Spleen (tissue), 11 donors: ENCODE results near the gene AP3B1. TPM values are rescaled to one million over a fixed set of nuclear protein-coding genes. Genes with fewer than 3 reads are reported as not detected.
A peak's percentile ranks its signal among the peaks of the same experiment; 100 is the strongest.

ENCODE experiments used
- DNase-seq: peaks from one replicate; pipeline ENCODE4 v3.0.0-alpha.2; 2020
- H3K27ac ChIP-seq, 8 donors: fragments of 200-600 bp; sonication (generic) in 7 of 8; 1 replicate in 4 of 8; 2 replicates in 4 of 8; pipeline versions ENCODE4 v1.5.0 to v1.8.0; 2016 to 2021; ENCODE audit warnings: inconsistent platforms in 4 of 8, mild to moderate bottlenecking in 4 of 8, moderate library complexity in 1 of 8
- H3K27me3 ChIP-seq, 7 donors: fragments of 200-600 bp; sonication (generic) in 6 of 7; replicated peaks in 1 of 7; 1 replicate in 4 of 7; 2 replicates in 3 of 7; pipeline versions ENCODE4 v1.5.0 to v1.8.0; 2016 to 2021; ENCODE audit warnings: inconsistent platforms in 3 of 7, mild to moderate bottlenecking in 1 of 7
- H3K36me3 ChIP-seq, 6 donors: fragments of 200-600 bp; sonication (generic) in 5 of 6; 1 replicate in 4 of 6; 2 replicates in 2 of 6; pipeline versions ENCODE4 v1.5.0 to v1.8.0; 2016 to 2021; ENCODE audit warnings: inconsistent platforms in 2 of 6
- H3K4me1 ChIP-seq, 6 donors: fragments of 200-600 bp; sonication (generic) in 5 of 6; 1 replicate in 3 of 6; 2 replicates in 3 of 6; pipeline versions ENCODE4 v1.5.0 to v1.8.0; 2016 to 2021; ENCODE audit warnings: inconsistent platforms in 3 of 6
- H3K4me3 ChIP-seq, 8 donors: fragments of 200-600 bp; sonication (generic) in 7 of 8; 1 replicate in 4 of 8; 2 replicates in 4 of 8; pipeline versions ENCODE4 v1.5.0 to v1.8.0; 2016 to 2021; ENCODE audit warnings: inconsistent platforms in 4 of 8, mild to moderate bottlenecking in 4 of 8, moderate library complexity in 2 of 8
- H3K9me3 ChIP-seq, 8 donors: fragments of 200-600 bp; sonication (generic) in 7 of 8; 1 replicate in 4 of 8; 2 replicates in 4 of 8; pipeline versions ENCODE4 v1.5.0 to v1.8.0; 2016 to 2021; ENCODE audit warnings: inconsistent platforms in 4 of 8
- POLR2A ChIP-seq, 3 donors: fragments of 450-650 bp; IDR thresholded peaks; one replicate each; pipeline ENCODE4 v1.5.1; 2017; ENCODE audit warnings: antibody characterized with exemption in 3 of 3, mild to moderate bottlenecking in 1 of 3
- POLR2AphosphoS5 ChIP-seq, 3 donors: sonication (generic); formaldehyde crosslinking; IDR thresholded peaks; one replicate each; pipeline ENCODE4 v1.5.1; 2017; ENCODE audit warnings: antibody characterized with exemption in 3 of 3
- WGBS, 5 donors: extraction: QIAGEN DNeasy Blood & Tissue Kit in 3 of 5; methylation state at CpG; one replicate each; pipeline versions ENCODE4 v1.1.5 to v1.1.7; 2013 to 2018; 5-methylcytosine and 5-hydroxymethylcytosine counted together
- intact Hi-C: fragments of 100-400 bp; cut with DNase I; formaldehyde crosslinking; loops from one replicate; pipeline ENCODE4 v1.15.0; 2023; ENCODE audit warnings: low total_unique reads
- polyA plus RNA-seq, 3 donors: library from polyadenylated mRNA; stranded (reverse); fragments of 200-250 nt; gene quantifications; one replicate each; pipeline ENCODE4 v1.2.1, GENCODE V29; 2013
- total RNA-seq, 7 donors: library from RNA; depleted of rRNA in 3 of 7; stranded (reverse); fragments of >200 nt in 3 of 7; fragmentation: NEBNext Ultra II Directional in 4 of 7; extraction: Animal tissue kit (Norgen Biotek cat#: 25700) in 4 of 7; gene quantifications; one replicate each; pipeline versions ENCODE4 v1.1.0 to v1.2.1, GENCODE V29; 2016 to 2021
- TF ChIP-seq, protein P1 (sequence below), 11 experiments: fragments of 200-600 bp in 7 of 11; fragments of 450-650 bp in 4 of 11; sonication (generic) in 4 of 11; IDR thresholded peaks in 8 of 11; conservative IDR thresholded peaks in 3 of 11; 1 replicate in 7 of 11; 2 replicates in 4 of 11; pipeline versions ENCODE4 v1.4.0 to v1.8.0; 2016 to 2021; ENCODE audit warnings: antibody characterized with exemption in 11 of 11, inconsistent platforms in 4 of 11, mild to moderate bottlenecking in 1 of 11
- donor health status: healthy with polysubstance abuse.
- donor health status: DM: no; HTN: no; CAD: no; lungs with moderate emphysema.
- donor health status: DM: no; HTN: no; CAD: no.
- donor health status: Bipolar disorder and iron deficiency.
- donor health status: healthy.
- donor health status: DM: no; HTN: no; CAD: no.
- donor health status: DM: yes; HTN: yes; CAD: no.

Gene AP3B1
- total and polyA plus RNA-seq, 10 donors: 27.9 to 76.2 (median 48.2) TPM

DNA sequence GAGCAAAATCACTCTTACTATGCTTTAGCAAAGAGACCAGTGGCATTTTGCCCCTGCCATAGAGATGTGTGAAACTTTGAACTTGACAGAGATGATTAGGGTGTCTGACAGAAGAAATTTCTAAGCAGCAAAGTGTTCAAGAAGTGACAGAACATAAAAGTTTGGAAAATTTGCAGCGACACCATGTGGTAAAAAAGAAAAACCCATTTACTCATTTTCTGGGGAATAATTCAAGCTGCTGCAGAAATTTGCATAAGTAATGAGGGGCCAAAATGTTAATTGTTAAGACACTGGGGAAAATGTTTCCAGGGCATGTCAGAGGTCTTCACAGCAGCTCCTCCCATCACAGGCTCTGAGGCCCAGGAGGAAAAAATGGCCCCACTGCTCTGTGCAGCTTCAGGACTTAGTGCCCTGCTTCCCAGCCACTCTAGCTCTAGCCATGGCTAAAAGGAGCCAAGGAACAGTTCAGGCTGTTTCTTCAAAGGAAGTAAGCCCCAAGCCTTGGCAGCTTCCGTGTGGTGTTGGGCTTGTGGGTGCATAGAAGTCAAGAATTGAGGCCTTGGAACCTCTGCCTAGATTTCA lies 6.1 kb upstream of the AP3B1 start:
- 16 to 47% (median 37%) methylated on average over 1 to 2 of the region's 2 CpGs for WGBS, 5 donors
- intact Hi-C loops: no loop called here

DNA sequence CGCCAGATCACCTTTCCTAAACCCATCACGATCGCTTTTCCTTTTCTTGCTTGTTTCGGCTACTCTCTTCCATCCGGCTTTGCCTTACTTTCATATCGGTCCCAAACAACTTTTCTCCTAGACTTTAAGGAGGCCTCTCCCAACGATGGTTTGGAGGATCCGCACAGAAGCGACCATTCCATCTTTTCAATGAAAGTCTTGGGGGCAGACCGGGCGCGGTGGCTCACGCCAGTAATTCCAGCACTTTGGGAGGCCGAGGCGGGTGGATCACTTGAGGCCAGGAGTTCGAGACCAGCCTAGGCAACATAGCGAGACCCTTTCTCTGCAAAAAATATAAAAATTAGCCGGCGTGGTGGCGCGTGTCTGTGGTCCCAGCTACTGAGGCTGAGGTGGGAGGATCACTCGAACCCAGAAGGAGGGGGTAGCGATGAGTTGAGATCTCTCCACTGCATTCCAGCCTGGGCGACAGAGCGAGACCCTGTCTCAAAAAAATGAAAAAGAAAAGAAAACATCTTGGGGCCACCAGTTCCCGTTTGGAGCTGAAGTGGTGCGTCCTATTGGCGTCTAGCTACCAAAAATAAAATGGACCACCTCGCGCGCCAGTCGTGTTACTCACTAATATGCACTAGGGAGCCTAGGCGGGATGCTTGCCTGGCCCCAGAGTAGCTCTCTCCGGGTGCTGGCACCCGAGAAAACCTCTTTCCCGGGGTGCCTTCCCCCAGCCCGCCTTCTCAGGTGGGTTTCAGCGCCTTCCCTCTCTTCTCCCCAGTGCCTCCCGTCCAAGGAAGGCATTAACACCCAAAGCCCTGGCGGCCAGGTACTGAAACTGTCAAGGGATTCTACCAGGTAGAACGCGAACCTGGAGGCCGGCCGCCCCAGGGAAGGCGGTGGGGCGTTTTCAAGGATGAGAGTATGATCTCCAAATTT lies 800 bp upstream of the AP3B1 start:
- intact Hi-C loops: loop anchor here (2.0 kb wide), 1 partner anchor 66 kb away; the partner anchor contains the start of gene SCAMP1
- 0 to 2% (median 1%) methylated on average over 42 to 46 of the region's 46 CpGs for WGBS, 5 donors
- no peaks in the 10 kb centered on the region for H3K36me3 ChIP-seq
- no peaks in the 10 kb centered on the region for H3K9me3 ChIP-seq
- no peaks in the 10 kb centered on the region for H3K27me3 ChIP-seq
- DNase-seq: peak; percentile 86
- H3K4me1 ChIP-seq: peaks cover 6 to 47% (median 35%) of the 10 kb centered on the region in 6 donors
- TF ChIP-seq POLR2AphosphoS5 (IDR thresholded peaks at IDR 0.05) (no peak), POLR2A (IDR thresholded peaks at IDR 0.05) (no peak)
- TF ChIP-seq, protein P1, sequence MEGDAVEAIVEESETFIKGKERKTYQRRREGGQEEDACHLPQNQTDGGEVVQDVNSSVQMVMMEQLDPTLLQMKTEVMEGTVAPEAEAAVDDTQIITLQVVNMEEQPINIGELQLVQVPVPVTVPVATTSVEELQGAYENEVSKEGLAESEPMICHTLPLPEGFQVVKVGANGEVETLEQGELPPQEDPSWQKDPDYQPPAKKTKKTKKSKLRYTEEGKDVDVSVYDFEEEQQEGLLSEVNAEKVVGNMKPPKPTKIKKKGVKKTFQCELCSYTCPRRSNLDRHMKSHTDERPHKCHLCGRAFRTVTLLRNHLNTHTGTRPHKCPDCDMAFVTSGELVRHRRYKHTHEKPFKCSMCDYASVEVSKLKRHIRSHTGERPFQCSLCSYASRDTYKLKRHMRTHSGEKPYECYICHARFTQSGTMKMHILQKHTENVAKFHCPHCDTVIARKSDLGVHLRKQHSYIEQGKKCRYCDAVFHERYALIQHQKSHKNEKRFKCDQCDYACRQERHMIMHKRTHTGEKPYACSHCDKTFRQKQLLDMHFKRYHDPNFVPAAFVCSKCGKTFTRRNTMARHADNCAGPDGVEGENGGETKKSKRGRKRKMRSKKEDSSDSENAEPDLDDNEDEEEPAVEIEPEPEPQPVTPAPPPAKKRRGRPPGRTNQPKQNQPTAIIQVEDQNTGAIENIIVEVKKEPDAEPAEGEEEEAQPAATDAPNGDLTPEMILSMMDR (IDR thresholded peaks at IDR 0.05 in 8 of 11, conservative IDR thresholded peaks at IDR 0.05 in 3 of 11): peak in 7 of 11 experiments; percentile 19 to 47 (median 32)
- peak overlapping the region; percentile 75 to 91 (median 82) for H3K4me3 ChIP-seq
- H3K27ac ChIP-seq: peak overlapping the region; percentile 73 to 96 (median 91)

More for the DNA sequence above, 6.1 kb upstream of the AP3B1 start:
- H3K36me3 ChIP-seq: no peaks in the 10 kb centered on the region
- no peak overlapping the region for H3K27ac ChIP-seq
- no peaks in the 10 kb centered on the region for H3K27me3 ChIP-seq
- DNase-seq: no peak
- peaks cover 0 to 6% (median 5%) of the 10 kb centered on the region in 6 donors for H3K4me1 ChIP-seq
- no peak overlapping the region for H3K4me3 ChIP-seq
- no peaks in the 10 kb centered on the region for H3K9me3 ChIP-seq
- TF ChIP-seq, protein P1 (IDR thresholded peaks at IDR 0.05 in 8 of 11, conservative IDR thresholded peaks at IDR 0.05 in 3 of 11): peak in 7 of 11 experiments; percentile 29 to 54 (median 41)
- TF ChIP-seq POLR2A (IDR thresholded peaks at IDR 0.05): no peak

DNA sequence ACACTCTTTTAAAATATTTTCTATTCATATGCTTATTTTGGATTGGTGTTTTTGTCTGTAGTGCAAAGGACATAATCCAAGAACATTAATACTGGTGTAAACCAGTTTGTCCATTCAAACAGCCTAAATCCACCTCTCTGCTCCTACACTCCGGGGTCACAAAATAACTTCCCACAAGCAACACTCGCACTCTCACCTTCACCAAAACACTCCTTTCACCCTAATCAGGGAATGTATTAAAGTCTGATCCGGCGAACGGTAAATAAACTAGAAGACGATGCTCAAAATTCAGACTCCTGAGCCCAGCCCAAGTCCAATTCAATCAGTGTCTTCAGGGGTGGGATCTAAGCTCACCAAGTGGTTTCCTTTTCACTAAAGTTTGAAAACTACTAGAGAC lies 649 bp downstream of the AP3B1 start:
- H3K4me1 ChIP-seq: peaks cover 6 to 61% (median 47%) of the 10 kb centered on the region in 6 donors
- intact Hi-C loops: loop anchor here (2.0 kb wide), 1 partner anchor 67 kb away; the partner anchor contains the start of gene SCAMP1
- no peaks in the 10 kb centered on the region for H3K27me3 ChIP-seq
- TF ChIP-seq POLR2AphosphoS5 (IDR thresholded peaks at IDR 0.05) (no peak), POLR2A (IDR thresholded peaks at IDR 0.05) (no peak)
- TF ChIP-seq, protein P1 (IDR thresholded peaks at IDR 0.05 in 8 of 11, conservative IDR thresholded peaks at IDR 0.05 in 3 of 11): no peak
- H3K9me3 ChIP-seq: no peaks in the 10 kb centered on the region
- peak overlapping the region; percentile 75 to 91 (median 82) for H3K4me3 ChIP-seq
- WGBS, 5 donors: 0 to 2% (median 1%) methylated on average over 6 of the region's 6 CpGs
- peak overlapping the region; percentile 73 to 96 (median 91) for H3K27ac ChIP-seq
- no peaks in the 10 kb centered on the region for H3K36me3 ChIP-seq
- DNase-seq: no peak

DNA sequence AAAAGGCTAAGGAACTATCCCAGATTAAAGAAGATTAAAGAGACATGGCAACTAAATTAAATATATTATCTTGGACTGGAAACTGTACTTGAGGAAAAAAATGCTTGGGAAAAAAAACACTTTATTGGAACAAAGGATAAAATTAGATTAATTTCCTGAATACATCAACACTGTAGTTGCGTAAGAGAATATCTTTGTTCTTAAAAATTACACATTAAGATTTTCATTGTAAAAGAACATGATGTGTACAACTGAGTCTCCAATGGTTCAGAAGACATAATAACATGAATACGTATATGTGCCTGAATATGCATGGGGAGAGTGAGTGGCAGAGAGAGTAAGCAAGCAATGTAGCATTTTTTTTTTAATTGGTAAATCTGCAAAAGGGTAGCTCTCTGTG lies 2.8 kb downstream of the AP3B1 start:
- Histone ChIP-seq H3K27me3 (no peaks in the 10 kb centered on the region), H3K27ac (no peak overlapping the region), H3K36me3 (no peaks in the 10 kb centered on the region), H3K4me1 (peaks cover 6 to 83% (median 54%) of the 10 kb centered on the region in 6 donors), H3K9me3 (no peaks in the 10 kb centered on the region), H3K4me3 (no peak overlapping the region)
- WGBS, 5 donors: 84 to 93% (median 85%) methylated on average over 2 of the region's 2 CpGs
- intact Hi-C loops: no loop called here
- no peak for TF ChIP-seq POLR2AphosphoS5 (IDR thresholded peaks at IDR 0.05)
- TF ChIP-seq, protein P1 (IDR thresholded peaks at IDR 0.05 in 8 of 11, conservative IDR thresholded peaks at IDR 0.05 in 3 of 11): no peak
- TF ChIP-seq POLR2A (IDR thresholded peaks at IDR 0.05): no peak
- no peak for DNase-seq
